K562 (cell line): ENCODE data around the gene MCRS1. TPM values are rescaled to one million over a fixed set of nuclear protein-coding genes. Genes with fewer than 3 reads are reported as not detected.

Experiments
- ADNP ChIP-seq: fragments of 200-800 bp; sonication (Bioruptor generic); IDR thresholded peaks from 2 replicates; pipeline ENCODE4 v1.6.1; 2016; ENCODE audit warnings: missing genetic modification characterization, missing compliant biosample characterization
- CBFB ChIP-seq: sonication (generic); formaldehyde crosslinking; IDR thresholded peaks from 2 replicates; pipeline ENCODE4 v1.4.0; 2020; ENCODE audit warnings: mild to moderate bottlenecking, missing genetic modification reagents
- CC2D1A ChIP-seq: fragments of 450-650 bp; IDR thresholded peaks from 2 replicates; pipeline ENCODE4 v1.6.1; 2017; ENCODE audit warnings: mild to moderate bottlenecking
- DDX20 ChIP-seq: fragments of 450-650 bp; IDR thresholded peaks from 2 replicates; pipeline ENCODE4 v1.6.1; 2016; ENCODE audit warnings: missing genetic modification characterization, low read depth, mild to moderate bottlenecking, missing compliant biosample characterization, moderate library complexity
- FOS ChIP-seq: IDR thresholded peaks from 3 replicates; pipeline ENCODE4 v1.6.1; 2011; ENCODE audit not compliant: insufficient read length; ENCODE audit errors: extremely low read depth
- FOXJ2 ChIP-seq: fragments of 200-800 bp; sonication (Bioruptor generic); IDR thresholded peaks from 2 replicates; pipeline ENCODE4 v1.6.1; 2016; ENCODE audit warnings: missing genetic modification characterization, missing compliant biosample characterization
- GATAD2B ChIP-seq: fragments of 450-650 bp; IDR thresholded peaks from 2 replicates; pipeline ENCODE4 v1.6.1; 2017; ENCODE audit warnings: mild to moderate bottlenecking, borderline replicate concordance
- HDAC6 ChIP-seq: IDR thresholded peaks from 2 replicates; pipeline ENCODE4 v1.6.1; 2012; ENCODE audit warnings: low read depth, mild to moderate bottlenecking, control low read depth, inconsistent platforms, low read length, moderate library complexity
- HDAC8 ChIP-seq: fragments of 450-650 bp; IDR thresholded peaks from 2 replicates; pipeline ENCODE4 v1.6.1; 2016; ENCODE audit warnings: mild to moderate bottlenecking, missing genetic modification characterization, moderate library complexity, missing compliant biosample characterization
- HIVEP1 ChIP-seq: fragments of 250-450 bp; sonication (Bioruptor Pico); IDR thresholded peaks from 2 replicates; pipeline ENCODE4 v1.4.0; 2020; ENCODE audit warnings: mild to moderate bottlenecking
- KDM1A ChIP-seq, 2 experiments: fragments of 450-650 bp; IDR thresholded peaks; 2 replicates each; pipeline ENCODE4 v1.6.1; 2016; ENCODE audit warnings: mild to moderate bottlenecking in 2 of 2
- L3MBTL2 ChIP-seq: fragments of 450-650 bp; IDR thresholded peaks from 2 replicates; pipeline ENCODE4 v1.6.1; 2016; ENCODE audit warnings: mild to moderate bottlenecking, moderate library complexity
- PML ChIP-seq: IDR thresholded peaks from 2 replicates; pipeline ENCODE4 v1.6.1; 2012; ENCODE audit warnings: low read length, inconsistent platforms
- POLR2AphosphoS5 ChIP-seq: IDR thresholded peaks from 2 replicates; pipeline ENCODE4 v1.6.1; 2011; ENCODE audit warnings: mild to moderate bottlenecking, low read depth, low read length, moderate library complexity; ENCODE audit not compliant: control insufficient read depth, insufficient read depth
- RBM17 ChIP-seq: fragments of 200-400 bp; formaldehyde crosslinking; IDR thresholded peaks from 2 replicates; pipeline ENCODE4 v1.6.1; 2017; ENCODE audit warnings: low read depth, mild to moderate bottlenecking, low read length, borderline replicate concordance
- RCOR1 ChIP-seq, 2 experiments: IDR thresholded peaks; 2 replicates each; pipeline ENCODE4 v1.6.1; 2012; ENCODE audit warnings: low read depth in 2 of 2, low read length in 2 of 2, borderline replicate concordance in 1 of 2, improper control_type of control experiment in 1 of 2
- SMARCE1 ChIP-seq: fragments of 450-650 bp; IDR thresholded peaks from 2 replicates; pipeline ENCODE4 v1.7.1; 2016; ENCODE audit warnings: mild to moderate bottlenecking
- TAF15 ChIP-seq: fragments of 200-400 bp; formaldehyde crosslinking; IDR thresholded peaks from 2 replicates; pipeline ENCODE4 v1.6.1; 2017; ENCODE audit warnings: mild to moderate bottlenecking, low read depth, low read length, moderate library complexity
- U2AF2 ChIP-seq: fragments of 200-400 bp; formaldehyde crosslinking; optimal IDR thresholded peaks from 2 replicates; pipeline ENCODE3; 2017; ENCODE audit warnings: low read depth, mild to moderate bottlenecking, low read length
- ZKSCAN1 ChIP-seq: fragments of 150-350 bp; IDR thresholded peaks from 2 replicates; pipeline ENCODE4 v1.6.1; 2016; ENCODE audit warnings: low read depth, low read length
- ZNF707 ChIP-seq: fragments of 250-450 bp; sonication (Bioruptor Pico); conservative IDR thresholded peaks from 2 replicates; pipeline ENCODE4 v1.8.0; 2022; ENCODE audit warnings: inconsistent platforms, mild to moderate bottlenecking, moderate library complexity
- polyA plus RNA-seq, 8 experiments: library from polyadenylated mRNA; depleted of rRNA in 4 of 8; stranded (reverse) in 5 of 8; unstranded in 3 of 8; fragments of >200 nt; fragmentation: Nextera tagmentation in 2 of 8; fragmentation: Illumina TruSeq in 1 of 8; extraction: Ambion mirVana in 2 of 8; extraction: Trizol in 1 of 8; gene quantifications; 2 replicates each; pipeline versions ENCODE4 v1.2.1 to v1.2.3, GENCODE V29; 2011 to 2014; ENCODE audit warnings: inconsistent platforms in 1 of 8, missing spikeins in 1 of 8
- total RNA-seq, 7 experiments: library from RNA; depleted of rRNA in 6 of 7; stranded (reverse); fragments of >200 nt in 6 of 7; fragmentation: Illumina TruSeq in 2 of 7; extraction: Trizol in 2 of 7; gene quantifications; 2 replicates each; pipeline versions ENCODE4 v1.2.1 to v1.2.3, GENCODE V29; 2011 to 2021; ENCODE audit warnings: low replicate concordance in 1 of 7
- TF ChIP-seq, protein P1 (sequence below): fragments of 450-650 bp; formaldehyde crosslinking; IDR thresholded peaks from 2 replicates; pipeline ENCODE4 v1.4.0; 2020; ENCODE audit warnings: mild to moderate bottlenecking, moderate library complexity
- TF ChIP-seq, protein P2 (sequence below): sonication (generic); formaldehyde crosslinking; IDR thresholded peaks from 2 replicates; pipeline ENCODE4 v1.8.1; 2022; ENCODE audit warnings: missing genetic modification reagents
- TF ChIP-seq, protein P3 (sequence below): fragments of 250-450 bp; sonication (Bioruptor Pico); IDR thresholded peaks from 2 replicates; pipeline ENCODE4 v1.4.0; 2020
- TF ChIP-seq, protein P4 (sequence below): fragments of 250-450 bp; sonication (Bioruptor Pico); IDR thresholded peaks from 2 replicates; pipeline ENCODE4 v1.8.0; 2022; ENCODE audit warnings: moderate library complexity, mild to moderate bottlenecking, inconsistent platforms

The MCRS1 gene
- total and polyA plus RNA-seq, 9 of the 15 experiments (the other 6 are each of a cell fraction or from before 2014, with no cell fraction given): 50.0 to 100 (median 73.2) TPM

DNA sequence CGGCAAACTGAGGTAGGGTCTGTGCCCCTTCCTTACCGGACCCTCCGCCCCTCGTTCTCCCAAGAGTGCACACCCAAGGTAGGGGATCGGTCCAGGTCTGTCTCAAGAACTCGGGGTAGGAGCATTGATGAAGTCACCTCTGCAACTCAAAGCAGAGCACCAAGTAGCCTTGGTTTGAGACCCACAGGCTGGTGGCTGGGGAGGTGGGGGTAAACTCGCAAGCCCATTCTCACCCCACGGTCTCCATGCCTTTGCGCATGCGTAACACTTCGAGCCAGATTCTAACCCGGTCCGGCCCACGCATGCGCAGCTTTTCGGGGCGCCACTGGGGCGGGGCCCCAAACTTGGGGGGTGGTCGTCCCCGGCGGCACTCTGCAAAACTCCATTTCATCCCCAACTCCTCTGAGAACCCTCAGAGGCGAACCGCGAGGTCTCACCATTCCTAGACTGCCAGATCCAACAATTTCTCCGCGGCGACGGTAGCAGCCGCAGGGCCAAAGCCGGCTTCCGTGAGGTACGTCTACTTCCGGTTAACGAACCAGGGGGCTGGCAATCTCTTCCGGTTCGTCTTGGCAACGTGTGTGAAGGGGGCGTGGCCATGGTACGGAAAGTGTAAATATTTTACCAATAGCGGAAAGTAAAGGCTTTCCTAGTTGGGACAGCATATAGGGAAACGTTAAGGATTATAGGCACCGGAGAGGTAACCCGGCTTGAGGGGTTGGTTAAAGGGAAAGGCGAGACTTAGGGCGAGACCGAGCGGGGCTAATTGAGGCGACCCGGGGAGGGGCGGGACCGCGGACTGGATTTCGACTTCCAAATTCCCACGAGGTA is at the start of gene MCRS1 (continued):
- no peak for TF ChIP-seq FOXJ2 (tag)
- no peak for TF ChIP-seq HIVEP1 (CRISPR knock-in tag)
- no peak for TF ChIP-seq CBFB
- TF ChIP-seq RCOR1 (IDR thresholded peaks at IDR 0.05; ENCODE audit: borderline replicate concordance in 1 of 2, low read depth in 2 of 2, low read length in 2 of 2): no peak; a peak in 1 of 4 replicates
- no peak for TF ChIP-seq TAF15
- 0 out of 2 replicates have a peak, but pooled peaks have one; percentile 2 for TF ChIP-seq ZKSCAN1
- no peak for TF ChIP-seq CC2D1A
- no peak for TF ChIP-seq DDX20 (tag)
- no peak for TF ChIP-seq ADNP
- TF ChIP-seq GATAD2B: no peak
- TF ChIP-seq, protein P1, sequence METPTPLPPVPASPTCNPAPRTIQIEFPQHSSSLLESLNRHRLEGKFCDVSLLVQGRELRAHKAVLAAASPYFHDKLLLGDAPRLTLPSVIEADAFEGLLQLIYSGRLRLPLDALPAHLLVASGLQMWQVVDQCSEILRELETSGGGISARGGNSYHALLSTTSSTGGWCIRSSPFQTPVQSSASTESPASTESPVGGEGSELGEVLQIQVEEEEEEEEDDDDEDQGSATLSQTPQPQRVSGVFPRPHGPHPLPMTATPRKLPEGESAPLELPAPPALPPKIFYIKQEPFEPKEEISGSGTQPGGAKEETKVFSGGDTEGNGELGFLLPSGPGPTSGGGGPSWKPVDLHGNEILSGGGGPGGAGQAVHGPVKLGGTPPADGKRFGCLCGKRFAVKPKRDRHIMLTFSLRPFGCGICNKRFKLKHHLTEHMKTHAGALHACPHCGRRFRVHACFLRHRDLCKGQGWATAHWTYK (CRISPR knock-in tag): peak; percentile 60; the same call in 1 of the 2 replicates
- TF ChIP-seq L3MBTL2: peak; percentile 78
- peak; percentile 81 for TF ChIP-seq HDAC8 (tag)
- TF ChIP-seq, protein P2, sequence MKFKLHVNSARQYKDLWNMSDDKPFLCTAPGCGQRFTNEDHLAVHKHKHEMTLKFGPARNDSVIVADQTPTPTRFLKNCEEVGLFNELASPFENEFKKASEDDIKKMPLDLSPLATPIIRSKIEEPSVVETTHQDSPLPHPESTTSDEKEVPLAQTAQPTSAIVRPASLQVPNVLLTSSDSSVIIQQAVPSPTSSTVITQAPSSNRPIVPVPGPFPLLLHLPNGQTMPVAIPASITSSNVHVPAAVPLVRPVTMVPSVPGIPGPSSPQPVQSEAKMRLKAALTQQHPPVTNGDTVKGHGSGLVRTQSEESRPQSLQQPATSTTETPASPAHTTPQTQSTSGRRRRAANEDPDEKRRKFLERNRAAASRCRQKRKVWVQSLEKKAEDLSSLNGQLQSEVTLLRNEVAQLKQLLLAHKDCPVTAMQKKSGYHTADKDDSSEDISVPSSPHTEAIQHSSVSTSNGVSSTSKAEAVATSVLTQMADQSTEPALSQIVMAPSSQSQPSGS (CRISPR knock-in tag): no peak
- no peak for TF ChIP-seq KDM1A (IDR thresholded peaks at IDR 0.05)
- peak; percentile 92 for TF ChIP-seq PML
- TF ChIP-seq HDAC6: no peak
- TF ChIP-seq U2AF2: no peak
- no peak for TF ChIP-seq RBM17
- TF ChIP-seq ZNF707: no peak
- TF ChIP-seq FOS: no peak
- TF ChIP-seq SMARCE1: no peak
- TF ChIP-seq POLR2AphosphoS5: peak; percentile 92
- TF ChIP-seq, protein P3, sequence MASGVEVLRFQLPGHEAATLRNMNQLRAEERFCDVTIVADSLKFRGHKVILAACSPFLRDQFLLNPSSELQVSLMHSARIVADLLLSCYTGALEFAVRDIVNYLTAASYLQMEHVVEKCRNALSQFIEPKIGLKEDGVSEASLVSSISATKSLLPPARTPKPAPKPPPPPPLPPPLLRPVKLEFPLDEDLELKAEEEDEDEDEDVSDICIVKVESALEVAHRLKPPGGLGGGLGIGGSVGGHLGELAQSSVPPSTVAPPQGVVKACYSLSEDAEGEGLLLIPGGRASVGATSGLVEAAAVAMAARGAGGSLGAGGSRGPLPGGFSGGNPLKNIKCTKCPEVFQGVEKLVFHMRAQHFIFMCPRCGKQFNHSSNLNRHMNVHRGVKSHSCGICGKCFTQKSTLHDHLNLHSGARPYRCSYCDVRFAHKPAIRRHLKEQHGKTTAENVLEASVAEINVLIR (CRISPR knock-in tag): 0 out of 2 replicates have a peak, but pooled peaks have one; percentile 3
- TF ChIP-seq, protein P4, sequence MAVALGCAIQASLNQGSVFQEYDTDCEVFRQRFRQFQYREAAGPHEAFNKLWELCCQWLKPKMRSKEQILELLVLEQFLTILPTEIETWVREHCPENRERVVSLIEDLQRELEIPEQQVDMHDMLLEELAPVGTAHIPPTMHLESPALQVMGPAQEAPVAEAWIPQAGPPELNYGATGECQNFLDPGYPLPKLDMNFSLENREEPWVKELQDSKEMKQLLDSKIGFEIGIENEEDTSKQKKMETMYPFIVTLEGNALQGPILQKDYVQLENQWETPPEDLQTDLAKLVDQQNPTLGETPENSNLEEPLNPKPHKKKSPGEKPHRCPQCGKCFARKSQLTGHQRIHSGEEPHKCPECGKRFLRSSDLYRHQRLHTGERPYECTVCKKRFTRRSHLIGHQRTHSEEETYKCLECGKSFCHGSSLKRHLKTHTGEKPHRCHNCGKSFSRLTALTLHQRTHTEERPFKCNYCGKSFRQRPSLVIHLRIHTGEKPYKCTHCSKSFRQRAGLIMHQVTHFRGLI: no peak
